HepG2 (cell line): ENCODE measurements around the gene RCBTB1. TPM values are rescaled to one million over a fixed set of nuclear protein-coding genes. Genes with fewer than 3 reads are reported as not detected.
A peak's percentile ranks its signal among the peaks of the same experiment; 100 is the strongest.

Source experiments
- ARNTL ChIP-seq: sonication (generic); formaldehyde crosslinking; IDR thresholded peaks from 2 replicates; pipeline ENCODE4 v1.4.0; 2020; ENCODE audit warnings: mild to moderate bottlenecking, missing genetic modification reagents
- BCL6 ChIP-seq: IDR thresholded peaks from 2 replicates; pipeline ENCODE4 v1.6.1; 2016; ENCODE audit warnings: missing genetic modification reagents, missing compliant biosample characterization
- DDIT3 ChIP-seq: sonication (generic); formaldehyde crosslinking; IDR thresholded peaks from 2 replicates; pipeline ENCODE4 v1.4.0; 2020; ENCODE audit warnings: mild to moderate bottlenecking, missing genetic modification reagents
- FOXK2 ChIP-seq: fragments of 450-650 bp; IDR thresholded peaks from 2 replicates; pipeline ENCODE4 v1.6.1; 2016
- HNF4G ChIP-seq, 2 experiments: sonication (generic) in 1 of 2; formaldehyde crosslinking in 1 of 2; IDR thresholded peaks; 2 replicates each; pipeline versions ENCODE4 v1.4.0 to v1.6.1; 2011 to 2020; ENCODE audit warnings: borderline replicate concordance in 2 of 2, low read depth in 2 of 2, mild to moderate bottlenecking in 2 of 2, low read length in 1 of 2, missing genetic modification reagents in 1 of 2, moderate library complexity in 1 of 2
- MBD4 ChIP-seq: IDR thresholded peaks from 2 replicates; pipeline ENCODE4 v1.6.1; 2012; ENCODE audit warnings: low read length, inconsistent platforms, borderline replicate concordance
- NFE2L2 ChIP-seq: fragments of 150-350 bp; IDR thresholded peaks from 2 replicates; pipeline ENCODE4 v1.6.1; 2014; ENCODE audit warnings: low read length
- NFKB2 ChIP-seq: sonication (generic); formaldehyde crosslinking; IDR thresholded peaks from 2 replicates; pipeline ENCODE4 v1.4.0; 2020; ENCODE audit warnings: missing genetic modification reagents, borderline replicate concordance
- PRPF4 ChIP-seq: fragments of 200-400 bp; formaldehyde crosslinking; IDR thresholded peaks from 2 replicates; pipeline ENCODE4 v1.6.1; 2016; ENCODE audit warnings: low read length, low read depth; ENCODE audit not compliant: poor library complexity, severe bottlenecking
- RBFOX2 ChIP-seq: fragments of 200-400 bp; formaldehyde crosslinking; IDR thresholded peaks from 2 replicates; pipeline ENCODE4 v1.6.1; 2017; ENCODE audit warnings: low read depth, mild to moderate bottlenecking, low read length
- TEAD3 ChIP-seq: optimal IDR thresholded peaks from 2 replicates; pipeline ENCODE3; 2016; ENCODE audit warnings: borderline replicate concordance
- TERF1 ChIP-seq: sonication (generic); formaldehyde crosslinking; IDR thresholded peaks from 2 replicates; pipeline ENCODE4 v1.8.0; 2022; ENCODE audit warnings: mild to moderate bottlenecking, missing genetic modification reagents, moderate library complexity
- THAP11 ChIP-seq: IDR thresholded peaks from 2 replicates; pipeline ENCODE4 v1.6.1; 2016; ENCODE audit warnings: missing biosample characterization, missing genetic modification reagents
- THAP9 ChIP-seq: sonication (generic); formaldehyde crosslinking; IDR thresholded peaks from 2 replicates; pipeline ENCODE4; 2020; ENCODE audit warnings: missing genetic modification reagents, mild to moderate bottlenecking, borderline replicate concordance
- TRIM24 ChIP-seq: sonication (generic); formaldehyde crosslinking; IDR thresholded peaks from 2 replicates; pipeline ENCODE4 v1.8.0; 2022; ENCODE audit warnings: mild to moderate bottlenecking, missing genetic modification reagents
- ZBTB10 ChIP-seq: sonication (generic); formaldehyde crosslinking; IDR thresholded peaks from 2 replicates; pipeline ENCODE4 v1.4.0; 2020; ENCODE audit warnings: missing genetic modification reagents, borderline replicate concordance
- ZBTB26 ChIP-seq: IDR thresholded peaks from 2 replicates; pipeline ENCODE4 v1.6.1; 2016; ENCODE audit warnings: missing compliant biosample characterization, missing genetic modification reagents, borderline replicate concordance
- ZNF101 ChIP-seq: sonication (generic); formaldehyde crosslinking; IDR thresholded peaks from 2 replicates; pipeline ENCODE4 v1.4.0; 2020; ENCODE audit warnings: mild to moderate bottlenecking, low read depth, missing genetic modification reagents, borderline replicate concordance
- ZNF414 ChIP-seq: sonication (generic); formaldehyde crosslinking; IDR thresholded peaks from 2 replicates; pipeline ENCODE4 v1.5.0; 2020; ENCODE audit warnings: missing genetic modification reagents
- ZSCAN29 ChIP-seq: sonication (generic); formaldehyde crosslinking; conservative IDR thresholded peaks from 2 replicates; pipeline ENCODE4 v1.4.0; 2020; ENCODE audit warnings: mild to moderate bottlenecking, missing genetic modification reagents
- polyA plus RNA-seq, 8 experiments: library from polyadenylated mRNA; depleted of rRNA in 3 of 8; stranded (reverse) in 7 of 8; unstranded in 1 of 8; fragments of >200 nt; fragmentation: Illumina TruSeq in 4 of 8; extraction: Trizol in 4 of 8; gene quantifications; 2 replicates each; pipeline versions ENCODE4 v1.2.1 to v1.2.3, GENCODE V29; 2011 to 2016; ENCODE audit warnings: low read depth in 4 of 8, missing spikeins in 1 of 8, mixed read lengths in 1 of 8; ENCODE audit not compliant: insufficient read depth in 1 of 8
- total RNA-seq, 5 experiments: library from RNA; depleted of rRNA; stranded (reverse); fragments of >200 nt; fragmentation: Illumina TruSeq; extraction: Trizol; gene quantifications; 2 replicates each; pipeline ENCODE4 v1.2.3, GENCODE V29; 2016; ENCODE audit warnings: low read depth in 1 of 5

The RCBTB1 gene
- total and polyA plus RNA-seq, 2 of the 13 experiments (the other 11 are each of a cell fraction or from before 2014, with no cell fraction given): 13.4 to 21.6 TPM

- TF ChIP-seq FOXK2: no peak
- no peak for TF ChIP-seq MBD4
- TF ChIP-seq ZBTB26 (CRISPR knock-in tag): peak; percentile 19; the same call in 1 of the 2 replicates
- peak; percentile 25; the same call in 1 of the 2 replicates for TF ChIP-seq HNF4G (IDR thresholded peaks at IDR 0.05; ENCODE audit: borderline replicate concordance, low read depth, low read length)
- TF ChIP-seq HNF4G (CRISPR knock-in tag; IDR thresholded peaks at IDR 0.05; ENCODE audit: borderline replicate concordance, low read depth): peak; percentile 51; the same call in 1 of the 2 replicates
- no peak for TF ChIP-seq NFE2L2
- TF ChIP-seq DDIT3 (CRISPR knock-in tag): no peak
- no peak for TF ChIP-seq ZSCAN29 (CRISPR knock-in tag)
- TF ChIP-seq PRPF4: no peak
- no peak for TF ChIP-seq TRIM24 (CRISPR knock-in tag)
- TF ChIP-seq ZNF414 (CRISPR knock-in tag): no peak
- peak; percentile 45; the same call in 1 of the 2 replicates for TF ChIP-seq THAP9 (CRISPR knock-in tag)
- peak; percentile 68 for TF ChIP-seq RBFOX2
- no peak for TF ChIP-seq ZNF101 (CRISPR knock-in tag)
- TF ChIP-seq ZBTB10 (CRISPR knock-in tag): no peak
- no peak for TF ChIP-seq THAP11
- no peak for TF ChIP-seq TEAD3
- no peak for TF ChIP-seq ARNTL (CRISPR knock-in tag)
- TF ChIP-seq TERF1 (CRISPR knock-in tag): no peak
- peak; percentile 34; the same call in 1 of the 2 replicates for TF ChIP-seq NFKB2 (CRISPR knock-in tag)
- TF ChIP-seq BCL6: no peak
Measured at GRCh38 chr13:49625392-49626079, 40.2 kb upstream of the RCBTB1 start (continued).
